Trophoblast cell (in vitro differentiated cells and primary cell): Measurements from ENCODE around the gene CIB4.

Experiments used
- DNase-seq, 2 donors: peaks; one replicate each; pipeline ENCODE4 v3.0.0-alpha.2; 2016
- H2AFZ ChIP-seq: 2 replicates; pipeline ENCODE4 v1.6.1; 2013; ENCODE audit warnings: low read length, moderate library complexity, mild to moderate bottlenecking; ENCODE audit not compliant: insufficient read depth, poor library complexity
- H2AK5ac ChIP-seq: 2 replicates; pipeline ENCODE4 v1.6.1; 2013; ENCODE audit warnings: mild to moderate bottlenecking, low read length
- H2BK120ac ChIP-seq: 2 replicates; pipeline ENCODE4 v1.6.1; 2013; ENCODE audit warnings: low read length, mild to moderate bottlenecking, moderate library complexity; ENCODE audit not compliant: insufficient read depth, poor library complexity
- H2BK12ac ChIP-seq: 2 replicates; pipeline ENCODE4 v1.6.1; 2013; ENCODE audit warnings: mild to moderate bottlenecking, low read length, moderate library complexity
- H2BK5ac ChIP-seq: 2 replicates; pipeline ENCODE4 v1.6.1; 2013; ENCODE audit warnings: low read length, low read depth, moderate library complexity, mild to moderate bottlenecking; ENCODE audit not compliant: poor library complexity
- H3K14ac ChIP-seq: 2 replicates; pipeline ENCODE4 v1.6.1; 2013; ENCODE audit warnings: mild to moderate bottlenecking, low read length
- H3K18ac ChIP-seq: 2 replicates; pipeline ENCODE4 v1.6.1; 2013; ENCODE audit warnings: mild to moderate bottlenecking, low read length
- H3K23ac ChIP-seq: 2 replicates; pipeline ENCODE4 v1.6.1; 2013; ENCODE audit warnings: low read length
- H3K27ac ChIP-seq: 2 replicates; pipeline ENCODE4 v1.5.1; 2013; ENCODE audit warnings: low read depth, mild to moderate bottlenecking, inconsistent platforms, low read length, moderate library complexity
- H3K27me3 ChIP-seq: 2 replicates; pipeline ENCODE4 v1.6.1; 2013; ENCODE audit warnings: inconsistent platforms, mild to moderate bottlenecking, low read length, moderate library complexity; ENCODE audit not compliant: insufficient read depth
- H3K36me3 ChIP-seq, 2 experiments: 1 replicate in 1 of 2; 2 replicates in 1 of 2; pipeline ENCODE4 v1.6.1; 2013; ENCODE audit warnings: low read length in 2 of 2, mild to moderate bottlenecking in 2 of 2, moderate library complexity in 1 of 2; ENCODE audit not compliant: insufficient read depth in 2 of 2, control insufficient read depth in 1 of 2
- H3K4ac ChIP-seq: 2 replicates; pipeline ENCODE4 v1.6.1; 2013; ENCODE audit warnings: low read depth, mild to moderate bottlenecking, low read length, moderate library complexity
- H3K4me1 ChIP-seq, 2 experiments: 1 replicate in 1 of 2; 2 replicates in 1 of 2; pipeline ENCODE4 v1.6.1; 2013; ENCODE audit warnings: low read length in 2 of 2, mild to moderate bottlenecking in 2 of 2, moderate library complexity in 1 of 2; ENCODE audit not compliant: insufficient read depth in 2 of 2, control insufficient read depth in 1 of 2
- H3K4me2 ChIP-seq: 2 replicates; pipeline ENCODE4 v1.6.1; 2013; ENCODE audit warnings: inconsistent platforms, mild to moderate bottlenecking, low read length, moderate library complexity
- H3K4me3 ChIP-seq: 2 replicates; pipeline ENCODE4 v1.5.1; 2013; ENCODE audit warnings: mild to moderate bottlenecking, low read depth, low read length, inconsistent platforms
- H3K79me1 ChIP-seq: one replicate; pipeline ENCODE4 v1.6.1; 2013; ENCODE audit warnings: low read length
- H3K79me2 ChIP-seq: 2 replicates; pipeline ENCODE4 v1.6.1; 2013; ENCODE audit warnings: low read length, mild to moderate bottlenecking; ENCODE audit not compliant: control insufficient read depth, insufficient read depth, poor library complexity
- H3K9ac ChIP-seq: 2 replicates; pipeline ENCODE4 v1.6.1; 2013; ENCODE audit warnings: mild to moderate bottlenecking, low read length
- H3K9me3 ChIP-seq: 2 replicates; pipeline ENCODE4 v1.6.1; 2013; ENCODE audit warnings: low read depth, mild to moderate bottlenecking, control low read depth, inconsistent platforms, low read length; ENCODE audit not compliant: insufficient read depth
- H4K12ac ChIP-seq: 2 replicates; pipeline ENCODE4 v1.6.1; 2013; ENCODE audit warnings: low read depth, mild to moderate bottlenecking, low read length, moderate library complexity
- H4K8ac ChIP-seq: 2 replicates; pipeline ENCODE4 v1.6.1; 2013; ENCODE audit warnings: low read depth, mild to moderate bottlenecking, low read length, moderate library complexity
- H4K91ac ChIP-seq: one replicate; pipeline ENCODE4 v1.6.1; 2013; ENCODE audit warnings: low read depth, mild to moderate bottlenecking, low read length, moderate library complexity
- WGBS: extraction: QIAGEN DNeasy Blood & Tissue Kit; methylation state at CpG from one replicate; pipeline ENCODE4 v1.1.7; 2013; ENCODE audit warnings: missing lambda C conversion rate; ENCODE audit not compliant: insufficient read length, insufficient coverage; ENCODE audit errors: extremely low coverage; 5-methylcytosine and 5-hydroxymethylcytosine counted together

The CIB4 gene

DNA sequence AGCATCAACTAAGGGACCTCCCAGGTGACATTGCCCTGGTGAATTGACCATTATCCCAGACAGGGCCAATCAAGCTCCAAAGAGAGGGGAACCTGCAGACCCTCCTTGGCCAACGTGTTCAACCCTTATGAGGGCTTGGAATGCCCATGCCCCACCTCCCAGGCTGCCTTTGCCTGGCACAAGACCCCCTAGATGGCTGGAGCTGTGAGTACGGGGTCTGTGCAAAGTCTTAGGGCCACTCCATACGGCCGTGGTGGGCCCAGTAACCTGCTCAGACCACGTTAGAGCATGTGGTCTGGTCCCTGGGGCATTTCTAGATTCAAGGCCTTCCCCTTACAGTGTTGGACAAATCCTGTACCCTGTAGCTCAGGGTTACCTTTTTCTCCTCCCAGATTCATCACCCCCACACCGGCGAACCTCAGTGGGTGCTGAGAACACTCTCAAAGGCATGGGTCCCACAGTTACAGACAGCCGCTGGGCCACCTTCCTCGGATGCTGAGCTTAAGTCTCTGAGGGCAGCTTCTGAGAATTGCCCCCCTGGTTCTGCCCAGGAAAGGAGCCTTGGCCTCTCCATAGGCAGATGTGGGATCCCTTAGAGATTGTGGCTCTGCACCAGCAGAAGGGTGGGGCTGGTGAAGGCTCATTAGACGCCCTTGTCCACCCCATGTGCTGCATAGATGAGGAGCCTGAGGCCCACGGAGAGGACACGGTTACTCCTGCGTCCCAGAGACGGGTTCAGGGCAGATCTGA, 33.0 kb upstream of the CIB4 start:
- Histone ChIP-seq H2AFZ (no peak overlapping the region), H3K27me3 (peaks cover 3% of the 10 kb centered on the region), H3K27ac (no peak overlapping the region), H3K36me3 (no peaks in the 10 kb centered on the region), H3K79me1 (no peaks in the 10 kb centered on the region), H3K23ac (no peak overlapping the region), H3K18ac (no peak overlapping the region), H3K4me3 (no peak overlapping the region), H3K9me3 (peaks cover 3% of the 10 kb centered on the region), H4K12ac (no peak overlapping the region), H3K14ac (no peak overlapping the region), H2BK5ac (no peak overlapping the region), H3K4ac (no peak overlapping the region), H3K4me1 (no peaks in the 10 kb centered on the region), H4K8ac (no peak overlapping the region), H2BK12ac (no peak overlapping the region), H4K91ac (no peak overlapping the region), H3K79me2 (no peaks in the 10 kb centered on the region), H2AK5ac (no peak overlapping the region), H3K9ac (no peak overlapping the region), H2BK120ac (no peak overlapping the region), H3K4me2 (no peak overlapping the region)
- DNase-seq, result no peak
- whole genome bisulfite sequencing, result no CpG with 5 or more reads among the region's 14 CpGs

DNA sequence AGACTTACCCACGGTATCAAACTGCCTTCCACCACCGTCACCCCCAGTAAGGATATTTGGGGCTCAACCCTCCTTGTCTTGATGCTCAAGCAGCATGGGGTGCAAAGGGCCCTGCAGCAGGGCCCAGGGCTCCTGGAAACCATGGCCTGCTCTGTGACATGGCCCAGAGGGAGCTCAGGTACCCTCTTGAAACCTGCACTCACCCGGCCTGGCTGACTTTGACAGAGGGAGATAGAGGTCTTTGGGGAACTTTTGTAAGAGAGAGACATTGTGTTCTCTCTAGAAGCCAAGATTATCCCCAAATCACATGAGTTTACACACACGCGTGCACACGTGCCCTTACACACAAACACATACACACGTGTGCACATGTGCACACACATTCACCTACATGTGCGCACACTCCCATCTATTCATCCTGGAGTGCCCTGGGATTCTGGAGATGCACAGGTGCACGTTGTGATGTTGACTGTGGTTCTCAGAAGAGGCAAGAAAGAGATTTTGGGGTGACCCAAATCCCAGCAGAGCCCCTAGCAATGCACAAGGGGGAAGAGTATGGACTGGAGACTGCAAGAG, 31.7 kb upstream of the CIB4 start:
- H3K4me1 ChIP-seq, result no peaks in the 10 kb centered on the region
- peaks cover 3% of the 10 kb centered on the region for H3K9me3 ChIP-seq
- no peaks in the 10 kb centered on the region for H3K27me3 ChIP-seq
- H4K12ac ChIP-seq, result no peak overlapping the region
- no peak overlapping the region for H3K9ac ChIP-seq
- H3K4me3 ChIP-seq, result no peak overlapping the region
- H3K18ac ChIP-seq, result no peak overlapping the region
- no peak for DNase-seq
- WGBS, result no CpG with 5 or more reads among the region's 9 CpGs
- no peak overlapping the region for H4K8ac ChIP-seq
- H3K23ac ChIP-seq, result no peak overlapping the region
- H3K4ac ChIP-seq, result no peak overlapping the region
- H2BK120ac ChIP-seq, result no peak overlapping the region
- no peak overlapping the region for H2AK5ac ChIP-seq
- H2AFZ ChIP-seq, result no peak overlapping the region
- no peaks in the 10 kb centered on the region for H3K79me2 ChIP-seq
- H3K79me1 ChIP-seq, result no peaks in the 10 kb centered on the region
- H3K4me2 ChIP-seq, result no peak overlapping the region
- no peak overlapping the region for H3K27ac ChIP-seq
- no peak overlapping the region for H3K14ac ChIP-seq
- H4K91ac ChIP-seq, result no peak overlapping the region
- H3K36me3 ChIP-seq, result no peaks in the 10 kb centered on the region
- H2BK12ac ChIP-seq, result no peak overlapping the region
- no peak overlapping the region for H2BK5ac ChIP-seq

DNA sequence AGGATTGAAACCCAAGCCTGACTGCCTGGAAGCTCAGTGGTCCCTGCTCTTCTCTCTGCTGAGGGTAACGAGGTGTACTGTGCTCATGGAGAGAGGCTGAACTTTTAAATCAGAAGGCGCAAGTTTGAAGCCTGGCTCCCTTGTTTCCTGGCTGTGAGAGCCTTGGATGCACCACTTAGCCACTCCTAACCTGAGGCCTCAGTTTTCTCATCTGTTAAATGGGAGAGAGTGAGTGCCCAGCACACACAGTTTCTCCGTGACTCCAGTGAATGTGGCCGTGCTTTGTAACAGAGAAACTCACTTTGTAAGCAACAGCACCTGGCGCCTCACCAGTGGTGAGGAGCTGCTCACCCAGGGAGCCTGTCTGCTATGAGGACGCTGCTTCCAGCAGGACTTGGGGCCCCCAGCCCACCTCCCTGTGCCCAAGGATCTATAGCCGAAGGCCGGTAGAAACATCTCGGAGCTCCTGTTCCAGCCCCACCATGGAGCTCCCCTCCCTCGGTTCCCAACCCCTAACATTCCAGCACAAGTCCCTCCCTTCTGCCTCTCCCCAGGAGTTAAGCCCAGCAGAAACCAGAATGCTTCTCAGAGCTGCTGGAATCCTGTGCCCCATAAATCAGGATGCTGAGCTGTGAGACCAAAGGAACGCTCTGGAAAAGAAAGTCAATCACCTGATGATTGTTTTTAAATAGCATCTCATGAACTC, 31.1 kb upstream of the CIB4 start:
- H3K27me3 ChIP-seq, result no peaks in the 10 kb centered on the region
- H2BK120ac ChIP-seq, result no peak overlapping the region
- no peaks in the 10 kb centered on the region for H3K36me3 ChIP-seq
- H3K27ac ChIP-seq, result no peak overlapping the region
- no CpG with 5 or more reads among the region's 11 CpGs for WGBS
- no peak for DNase-seq
- no peak overlapping the region for H2AK5ac ChIP-seq
- no peak overlapping the region for H3K9ac ChIP-seq
- H3K9me3 ChIP-seq, result no peaks in the 10 kb centered on the region
- H3K14ac ChIP-seq, result no peak overlapping the region
- H4K8ac ChIP-seq, result no peak overlapping the region
- no peak overlapping the region for H3K4me3 ChIP-seq
- no peak overlapping the region for H3K23ac ChIP-seq
- H2BK12ac ChIP-seq, result no peak overlapping the region
- H4K12ac ChIP-seq, result no peak overlapping the region
- H3K4me2 ChIP-seq, result no peak overlapping the region
- H3K79me2 ChIP-seq, result no peaks in the 10 kb centered on the region
- no peak overlapping the region for H4K91ac ChIP-seq
- H3K79me1 ChIP-seq, result no peaks in the 10 kb centered on the region
- H3K18ac ChIP-seq, result no peak overlapping the region
- no peaks in the 10 kb centered on the region for H3K4me1 ChIP-seq
- no peak overlapping the region for H2BK5ac ChIP-seq
- no peak overlapping the region for H2AFZ ChIP-seq
- no peak overlapping the region for H3K4ac ChIP-seq

DNA sequence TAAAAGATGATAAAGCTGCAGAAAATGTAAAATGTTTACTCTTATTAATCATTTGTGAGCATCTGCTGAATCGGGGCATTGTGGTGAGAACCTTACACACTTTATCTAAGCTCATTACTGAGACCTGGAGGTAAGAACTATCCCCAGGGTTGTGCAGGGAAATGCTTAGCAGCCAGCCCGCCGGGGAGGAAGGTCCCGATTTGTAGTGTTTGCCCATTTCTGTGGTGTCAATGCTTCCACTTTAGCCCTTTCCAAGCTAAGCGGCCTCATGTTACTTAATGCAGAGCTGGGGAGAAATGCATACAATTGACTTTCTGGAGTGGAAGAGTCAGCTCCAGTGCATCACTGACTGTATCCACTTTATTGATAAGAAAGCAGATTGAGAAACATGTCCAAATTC, 30.5 kb upstream of the CIB4 start:
- no peaks in the 10 kb centered on the region for H3K79me1 ChIP-seq
- no peak overlapping the region for H3K18ac ChIP-seq
- no peak overlapping the region for H4K12ac ChIP-seq
- H2BK120ac ChIP-seq, result no peak overlapping the region
- no peak overlapping the region for H4K91ac ChIP-seq
- no peak overlapping the region for H3K23ac ChIP-seq
- no peak overlapping the region for H3K9ac ChIP-seq
- no peak overlapping the region for H2AK5ac ChIP-seq
- H3K36me3 ChIP-seq, result no peaks in the 10 kb centered on the region
- no peaks in the 10 kb centered on the region for H3K4me1 ChIP-seq
- H2AFZ ChIP-seq, result no peak overlapping the region
- no peaks in the 10 kb centered on the region for H3K79me2 ChIP-seq
- WGBS, result no CpG with 5 or more reads among the region's 5 CpGs
- no peak overlapping the region for H3K4me3 ChIP-seq
- H3K14ac ChIP-seq, result no peak overlapping the region
- H3K27me3 ChIP-seq, result no peaks in the 10 kb centered on the region
- no peak overlapping the region for H4K8ac ChIP-seq
- no peak overlapping the region for H2BK12ac ChIP-seq
- H2BK5ac ChIP-seq, result no peak overlapping the region
- DNase-seq, result no peak
- no peak overlapping the region for H3K4me2 ChIP-seq
- no peak overlapping the region for H3K4ac ChIP-seq
- H3K27ac ChIP-seq, result no peak overlapping the region
- no peaks in the 10 kb centered on the region for H3K9me3 ChIP-seq
